Retina (tissue), 1 donor: ENCODE measurements around the gene SLC25A26.

Experiments used
- DNase-seq: peaks from one replicate; pipeline ENCODE4 v3.0.0-alpha.2; 2016

SLC25A26 gene

GRCh38 chr3:66336333-66336766 lies 115.5 kb downstream of the SLC25A26 start:
- no peak for DNase-seq

GRCh38 chr3:66338927-66339326 lies 118.1 kb downstream of the SLC25A26 start:
- DNase-seq = no peak

GRCh38 chr3:66342717-66343356 lies 122.0 kb downstream of the SLC25A26 start:
- DNase-seq = no peak

- DNase-seq = no peak
Measured at GRCh38 chr3:66344391-66344811, 123.6 kb downstream of the SLC25A26 start.

- DNase-seq = no peak
Measured at GRCh38 chr3:66344848-66345578, 124.2 kb downstream of the SLC25A26 start.

GRCh38 chr3:66348704-66349103 lies 127.9 kb downstream of the SLC25A26 start:
- peak; percentile 21 for DNase-seq

- DNase-seq = no peak
Measured at GRCh38 chr3:66350601-66351000, 129.8 kb downstream of the SLC25A26 start.

- no peak for DNase-seq
Measured at GRCh38 chr3:66353039-66353438, 132.2 kb downstream of the SLC25A26 start.

- no peak for DNase-seq
Measured at GRCh38 chr3:66353530-66353929, 132.7 kb downstream of the SLC25A26 start.

GRCh38 chr3:66354001-66354400 lies 133.2 kb downstream of the SLC25A26 start:
- no peak for DNase-seq

- no peak for DNase-seq
Measured at GRCh38 chr3:66355394-66355793, 134.6 kb downstream of the SLC25A26 start.

GRCh38 chr3:66355997-66356396 lies 135.2 kb downstream of the SLC25A26 start:
- DNase-seq = no peak

GRCh38 chr3:66361356-66361755 lies 140.6 kb downstream of the SLC25A26 start:
- DNase-seq = no peak

- no peak for DNase-seq
Measured at GRCh38 chr3:66362541-66362941, 141.7 kb downstream of the SLC25A26 start.

- DNase-seq = peak; percentile 42
Measured at GRCh38 chr3:66363148-66363547, 142.3 kb downstream of the SLC25A26 start.

- DNase-seq = no peak
Measured at GRCh38 chr3:66365080-66365479, 144.3 kb downstream of the SLC25A26 start.

GRCh38 chr3:66366747-66367146 lies 145.9 kb downstream of the SLC25A26 start:
- no peak for DNase-seq

- no peak for DNase-seq
Measured at GRCh38 chr3:66367979-66368378, 147.2 kb downstream of the SLC25A26 start.

- no peak for DNase-seq
Measured at GRCh38 chr3:66370179-66370578, 149.4 kb downstream of the SLC25A26 start.

- no peak for DNase-seq
Measured at GRCh38 chr3:66371432-66371831, 150.6 kb downstream of the SLC25A26 start.

- DNase-seq = no peak
Measured at GRCh38 chr3:66372681-66373350, 152.0 kb downstream of the SLC25A26 start.

- no peak for DNase-seq
Measured at GRCh38 chr3:66376568-66376967, 155.8 kb downstream of the SLC25A26 start.

- no peak for DNase-seq
Measured at GRCh38 chr3:66377800-66378199, 157.0 kb downstream of the SLC25A26 start.

GRCh38 chr3:66378256-66378655 lies 157.5 kb downstream of the SLC25A26 start:
- DNase-seq = no peak
